Glutamatergic neuron (in vitro differentiated cells): ENCODE data around the gene WASF3. TPM values are rescaled to one million over a fixed set of nuclear protein-coding genes. Genes with fewer than 3 reads are reported as not detected.

Experiments used
- DNase-seq: peaks from one replicate; pipeline ENCODE4 v3.0.0; 2022
- H3K27ac Mint-ChIP-seq: one replicate; pipeline ENCODE4 v1.8.0; 2020; ENCODE audit warnings: mild to moderate bottlenecking, mixed read lengths, inconsistent platforms; ENCODE audit not compliant: unreplicated experiment
- H3K27me3 Mint-ChIP-seq: one replicate; pipeline ENCODE4 v1.8.0; 2020; ENCODE audit warnings: mild to moderate bottlenecking, moderate library complexity, mixed read lengths, inconsistent platforms; ENCODE audit not compliant: unreplicated experiment
- H3K36me3 Mint-ChIP-seq: one replicate; pipeline ENCODE4 v1.8.0; 2020; ENCODE audit warnings: mild to moderate bottlenecking, mixed read lengths, inconsistent platforms; ENCODE audit not compliant: unreplicated experiment
- H3K4me1 Mint-ChIP-seq: one replicate; pipeline ENCODE4 v1.8.0; 2020; ENCODE audit warnings: mild to moderate bottlenecking, low read depth, mixed read lengths, inconsistent platforms; ENCODE audit not compliant: unreplicated experiment
- H3K4me3 Mint-ChIP-seq: one replicate; pipeline ENCODE4 v1.8.0; 2020; ENCODE audit warnings: mild to moderate bottlenecking, mixed read lengths, inconsistent platforms; ENCODE audit not compliant: unreplicated experiment
- H3K9me3 Mint-ChIP-seq: one replicate; pipeline ENCODE4 v1.8.0; 2020; ENCODE audit warnings: mild to moderate bottlenecking, moderate library complexity, mixed read lengths, inconsistent platforms; ENCODE audit not compliant: unreplicated experiment
- CTCF ChIP-seq: fragments of 200-600 bp; sonication (generic); IDR thresholded peaks from one replicate; pipeline ENCODE4 v1.5.0; 2021; ENCODE audit not compliant: partially characterized antibody, unreplicated experiment
- total RNA-seq: library from RNA; stranded (reverse); fragmentation: NEBNext Ultra II Directional; extraction: Animal tissue kit (Norgen Biotek cat#: 25700); gene quantifications from one replicate; pipeline ENCODE4 v1.2.1, GENCODE V29; 2021; ENCODE audit not compliant: unreplicated experiment

WASF3 gene
- total RNA-seq, 1 donor from 2014 or later = 10.1 TPM

DNA sequence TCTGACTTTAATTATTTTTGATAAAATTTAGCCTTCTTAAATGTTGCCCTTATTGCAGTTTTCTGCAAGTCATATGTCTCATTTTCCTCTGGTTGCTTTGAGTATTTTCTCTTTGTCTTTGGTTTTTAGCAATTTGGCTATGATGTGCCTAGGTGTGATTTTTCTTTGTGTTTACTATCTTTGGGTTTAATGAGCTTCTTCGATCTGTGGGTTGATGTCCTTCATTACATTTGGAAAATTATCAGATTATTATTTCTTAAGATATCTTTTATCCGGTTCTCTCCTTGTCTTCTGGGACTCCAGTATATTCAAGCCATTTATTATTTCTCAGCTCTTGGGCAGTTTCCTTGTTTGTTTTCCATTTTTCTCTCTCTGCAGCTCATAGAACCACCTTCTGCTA lies 39.0 kb downstream of the WASF3 start:
- no peaks in the 10 kb centered on the region for H3K27me3 Mint-ChIP-seq
- H3K27ac Mint-ChIP-seq = no peak overlapping the region
- H3K4me3 Mint-ChIP-seq = no peak overlapping the region
- TF ChIP-seq CTCF = no peak
- no peaks in the 10 kb centered on the region for H3K9me3 Mint-ChIP-seq
- no peak for DNase-seq
- no peaks in the 10 kb centered on the region for H3K4me1 Mint-ChIP-seq
- H3K36me3 Mint-ChIP-seq = peaks cover 9% of the 10 kb centered on the region

- no peaks in the 10 kb centered on the region for H3K27me3 Mint-ChIP-seq
- no peaks in the 10 kb centered on the region for H3K4me1 Mint-ChIP-seq
- H3K36me3 Mint-ChIP-seq = peaks cover 9% of the 10 kb centered on the region
- H3K9me3 Mint-ChIP-seq = no peaks in the 10 kb centered on the region
- no peak for TF ChIP-seq CTCF
- DNase-seq = no peak
- H3K4me3 Mint-ChIP-seq = no peak overlapping the region
- no peak overlapping the region for H3K27ac Mint-ChIP-seq
Observed at GRCh38 chr13:26599403-26599802, 41.9 kb downstream of the WASF3 start.

DNA sequence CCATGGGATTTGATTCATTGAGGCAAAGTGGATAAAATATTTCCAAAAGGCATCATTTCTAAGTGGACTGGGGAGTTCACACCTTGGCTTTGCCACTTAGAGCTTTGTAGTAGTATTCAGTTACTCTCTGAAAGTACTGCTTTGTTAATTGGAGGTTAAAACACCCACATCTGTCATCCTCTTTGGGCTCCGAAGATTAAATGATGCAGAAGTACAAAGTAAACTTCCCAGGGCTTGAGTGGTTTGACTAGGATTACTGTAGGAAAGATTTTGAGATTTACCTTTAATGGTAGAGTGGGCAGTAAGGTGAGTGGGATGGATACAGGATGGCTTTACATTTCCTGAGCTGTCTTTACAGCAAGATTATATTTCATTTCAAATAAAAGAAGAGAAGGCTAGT lies 42.4 kb downstream of the WASF3 start:
- peaks cover 9% of the 10 kb centered on the region for H3K36me3 Mint-ChIP-seq
- H3K27me3 Mint-ChIP-seq = no peaks in the 10 kb centered on the region
- no peak overlapping the region for H3K27ac Mint-ChIP-seq
- no peak for TF ChIP-seq CTCF
- H3K9me3 Mint-ChIP-seq = no peaks in the 10 kb centered on the region
- DNase-seq = no peak
- no peak overlapping the region for H3K4me3 Mint-ChIP-seq
- H3K4me1 Mint-ChIP-seq = no peaks in the 10 kb centered on the region

- DNase-seq = no peak
- H3K27me3 Mint-ChIP-seq = no peaks in the 10 kb centered on the region
- no peak for TF ChIP-seq CTCF
- H3K27ac Mint-ChIP-seq = no peak overlapping the region
- no peaks in the 10 kb centered on the region for H3K4me1 Mint-ChIP-seq
- peaks cover 9% of the 10 kb centered on the region for H3K36me3 Mint-ChIP-seq
- H3K4me3 Mint-ChIP-seq = no peak overlapping the region
- H3K9me3 Mint-ChIP-seq = no peaks in the 10 kb centered on the region
Observed at GRCh38 chr13:26600343-26600742, 42.9 kb downstream of the WASF3 start.

DNA sequence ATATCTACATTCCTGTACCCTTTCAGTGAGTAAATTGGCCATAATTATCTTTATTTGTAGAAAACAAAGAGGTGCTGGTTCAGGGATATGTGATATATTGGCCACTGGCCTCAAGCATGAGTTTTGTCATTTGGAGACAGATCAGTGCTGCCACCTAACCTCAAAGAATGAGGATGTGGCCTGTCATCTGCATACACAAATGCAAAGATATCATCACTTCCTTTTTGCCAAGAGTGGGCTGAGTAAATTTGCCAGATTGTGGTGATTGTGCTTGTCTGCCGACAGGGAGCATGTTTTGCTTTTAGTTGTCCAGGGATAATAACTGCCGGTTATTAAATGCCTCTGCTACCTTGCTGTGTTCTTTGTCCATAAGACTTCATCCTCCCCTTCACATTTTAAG lies 44.2 kb downstream of the WASF3 start:
- no peaks in the 10 kb centered on the region for H3K27me3 Mint-ChIP-seq
- no peaks in the 10 kb centered on the region for H3K9me3 Mint-ChIP-seq
- no peak for DNase-seq
- H3K36me3 Mint-ChIP-seq = peaks cover 3% of the 10 kb centered on the region
- no peaks in the 10 kb centered on the region for H3K4me1 Mint-ChIP-seq
- no peak overlapping the region for H3K4me3 Mint-ChIP-seq
- TF ChIP-seq CTCF = no peak
- no peak overlapping the region for H3K27ac Mint-ChIP-seq
